A549 (cell line): ENCODE measurements around the gene LEMD1.

Experiments
- CEBPB ChIP-seq, 2 experiments: fragments of >200 bp in 1 of 2; sonication (Bioruptor Twin) in 1 of 2; formaldehyde crosslinking in 1 of 2; IDR thresholded peaks; 2 replicates each; pipeline ENCODE4 v1.6.1; 2012 to 2016
- CTCF ChIP-seq: fragments of >200 bp; sonication (Bioruptor Twin); formaldehyde crosslinking; IDR thresholded peaks from 3 replicates; pipeline ENCODE4 v1.5.1; 2016
- HEYL ChIP-seq: fragments of 250-450 bp; sonication (Bioruptor Pico); IDR thresholded peaks from 2 replicates; pipeline ENCODE4 v1.8.0; 2021; ENCODE audit warnings: mild to moderate bottlenecking, moderate library complexity
- MAX ChIP-seq: IDR thresholded peaks from 2 replicates; pipeline ENCODE4 v1.6.1; 2012
- POLR2A ChIP-seq: IDR thresholded peaks from 2 replicates; pipeline ENCODE4 v1.6.1; 2012; ENCODE audit warnings: mild to moderate bottlenecking, low read length

DNA sequence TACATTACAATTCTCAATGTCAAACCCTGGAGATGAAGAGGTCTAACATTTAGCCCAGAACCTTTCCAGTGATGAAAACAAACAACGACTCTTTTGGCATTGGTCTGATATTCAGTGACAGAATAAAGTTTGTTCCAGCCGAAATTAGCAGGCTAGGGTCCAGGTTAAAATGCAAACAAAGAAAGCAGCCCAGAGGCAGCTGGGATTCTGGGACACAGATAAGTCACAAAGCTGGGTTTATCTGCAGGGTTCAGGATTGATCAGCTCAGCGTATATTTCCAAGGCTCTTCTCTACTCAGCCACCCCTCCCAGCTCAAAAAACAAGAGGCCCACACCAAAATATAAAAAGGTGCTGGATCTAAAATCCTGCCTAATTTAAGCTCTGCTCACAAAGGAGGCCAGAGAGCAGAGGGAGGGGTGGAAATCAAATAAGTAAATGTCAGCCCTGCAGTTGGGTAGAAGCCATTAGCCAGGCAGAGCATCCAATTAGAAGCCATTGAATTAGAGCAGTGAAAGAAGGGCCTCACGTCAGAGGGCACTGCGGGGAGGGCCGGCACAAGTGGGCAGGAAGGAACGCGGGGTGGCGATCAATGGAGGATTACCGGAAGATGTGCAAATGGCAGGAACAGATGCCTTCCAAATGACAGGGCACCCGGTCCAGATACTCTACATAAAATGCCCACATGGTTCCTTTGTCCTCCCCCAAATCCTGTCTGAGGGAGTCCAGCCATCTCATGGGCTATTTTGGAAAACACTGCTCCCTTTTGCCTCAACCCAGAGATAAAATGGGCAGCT is 61.9 kb downstream of the LEMD1 start:
- TF ChIP-seq CEBPB (IDR thresholded peaks at IDR 0.05) (no peak), HEYL (no peak), MAX (no peak), POLR2A (no peak), CTCF (no peak)
